Thyroid gland (tissue), 4 donors: Measurements from ENCODE around the gene SEMA4C. TPM values are rescaled to one million over a fixed set of nuclear protein-coding genes. Genes with fewer than 3 reads are reported as not detected.

Experiments
- DNase-seq, 2 donors: peaks; one replicate each; pipeline ENCODE4 v3.0.0-alpha.2; 2019
- H3K27ac ChIP-seq, 3 donors: fragments of 200-600 bp; sonication (generic); 1 replicate in 2 of 3; 2 replicates in 1 of 3; pipeline ENCODE4 v1.5.1; 2016 to 2019; ENCODE audit warnings: mild to moderate bottlenecking in 1 of 3, moderate library complexity in 1 of 3
- H3K27me3 ChIP-seq: fragments of 200-600 bp; sonication (generic); one replicate; pipeline ENCODE4 v1.5.1; 2019
- H3K36me3 ChIP-seq, 2 donors: fragments of 200-600 bp; sonication (generic); one replicate each; pipeline ENCODE4 v1.5.1; 2016 to 2019
- H3K4me1 ChIP-seq, 2 donors: fragments of 200-600 bp; sonication (generic); one replicate each; pipeline ENCODE4 v1.5.1; 2017 to 2019
- H3K4me3 ChIP-seq, 3 donors: fragments of 200-600 bp; sonication (generic); replicated peaks in 1 of 3; 1 replicate in 2 of 3; 2 replicates in 1 of 3; pipeline ENCODE4 v1.5.1; 2016; ENCODE audit warnings: mild to moderate bottlenecking in 1 of 3
- H3K9me3 ChIP-seq: fragments of 200-600 bp; sonication (generic); one replicate; pipeline ENCODE4 v1.5.1; 2017
- POLR2A ChIP-seq, 2 donors: fragments of 450-650 bp; IDR thresholded peaks; one replicate each; pipeline ENCODE4 v1.6.1; 2017; ENCODE audit warnings: antibody characterized with exemption in 2 of 2, mild to moderate bottlenecking in 2 of 2, moderate library complexity in 1 of 2
- WGBS, 2 donors: methylation state at CpG; one replicate each; pipeline ENCODE4 v1.1.5; 2017; 5-methylcytosine and 5-hydroxymethylcytosine counted together
- intact Hi-C: fragments of 100-400 bp; cut with DNase I; formaldehyde crosslinking; loops from one replicate; pipeline ENCODE4 v1.15.1; 2023
- total RNA-seq, 4 donors: library from RNA; depleted of rRNA; stranded (reverse); fragments of >200 nt; gene quantifications; one replicate each; pipeline ENCODE4 v1.2.3, GENCODE V29; 2016
- TF ChIP-seq, protein P1 (sequence below), 6 experiments: fragments of 200-600 bp in 3 of 6; fragments of 450-650 bp in 3 of 6; sonication (generic) in 3 of 6; IDR thresholded peaks; one replicate each; pipeline ENCODE4 v1.5.1; 2016 to 2019; ENCODE audit warnings: antibody characterized with exemption in 6 of 6, mild to moderate bottlenecking in 2 of 6, inconsistent platforms in 1 of 6, moderate library complexity in 1 of 6

SEMA4C gene
- total RNA-seq, 4 donors from 2014 or later: 14.5 to 21.7 (median 19.3) TPM

DNA sequence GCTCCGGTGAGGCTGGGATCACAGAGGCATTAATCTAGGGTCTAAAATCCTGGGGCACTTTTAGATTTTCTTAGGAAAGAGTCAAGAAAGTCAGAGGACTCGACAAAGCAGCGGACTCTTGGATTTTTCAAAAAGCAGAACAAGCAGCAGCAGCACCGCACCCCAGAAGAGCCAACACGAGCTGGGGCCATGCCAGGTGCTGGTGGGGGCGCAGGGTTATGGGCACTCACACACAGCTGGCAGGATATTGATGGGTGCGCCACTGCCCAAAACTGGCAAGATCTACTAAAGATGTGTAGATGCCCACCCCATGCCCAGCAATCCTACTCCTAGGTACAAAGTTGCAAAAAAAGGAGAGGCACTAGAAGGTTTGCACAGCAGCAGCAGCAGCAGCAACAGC, 33.9 kb upstream of the SEMA4C start:
- Histone ChIP-seq H3K4me3 (no peak overlapping the region), H3K27ac (no peak overlapping the region), H3K36me3 (no peaks in the 10 kb centered on the region), H3K27me3 (no peaks in the 10 kb centered on the region), H3K4me1 (peaks cover 17 to 29% of the 10 kb centered on the region in 2 donors), H3K9me3 (no peaks in the 10 kb centered on the region)
- intact Hi-C loops: no loop called here
- DNase-seq: no peak
- TF ChIP-seq, protein P1, sequence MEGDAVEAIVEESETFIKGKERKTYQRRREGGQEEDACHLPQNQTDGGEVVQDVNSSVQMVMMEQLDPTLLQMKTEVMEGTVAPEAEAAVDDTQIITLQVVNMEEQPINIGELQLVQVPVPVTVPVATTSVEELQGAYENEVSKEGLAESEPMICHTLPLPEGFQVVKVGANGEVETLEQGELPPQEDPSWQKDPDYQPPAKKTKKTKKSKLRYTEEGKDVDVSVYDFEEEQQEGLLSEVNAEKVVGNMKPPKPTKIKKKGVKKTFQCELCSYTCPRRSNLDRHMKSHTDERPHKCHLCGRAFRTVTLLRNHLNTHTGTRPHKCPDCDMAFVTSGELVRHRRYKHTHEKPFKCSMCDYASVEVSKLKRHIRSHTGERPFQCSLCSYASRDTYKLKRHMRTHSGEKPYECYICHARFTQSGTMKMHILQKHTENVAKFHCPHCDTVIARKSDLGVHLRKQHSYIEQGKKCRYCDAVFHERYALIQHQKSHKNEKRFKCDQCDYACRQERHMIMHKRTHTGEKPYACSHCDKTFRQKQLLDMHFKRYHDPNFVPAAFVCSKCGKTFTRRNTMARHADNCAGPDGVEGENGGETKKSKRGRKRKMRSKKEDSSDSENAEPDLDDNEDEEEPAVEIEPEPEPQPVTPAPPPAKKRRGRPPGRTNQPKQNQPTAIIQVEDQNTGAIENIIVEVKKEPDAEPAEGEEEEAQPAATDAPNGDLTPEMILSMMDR (IDR thresholded peaks at IDR 0.05): no peak
- TF ChIP-seq POLR2A (IDR thresholded peaks at IDR 0.05): no peak
- 77 to 80% methylated on average over 6 to 7 of the region's 7 CpGs for WGBS, 2 donors

DNA sequence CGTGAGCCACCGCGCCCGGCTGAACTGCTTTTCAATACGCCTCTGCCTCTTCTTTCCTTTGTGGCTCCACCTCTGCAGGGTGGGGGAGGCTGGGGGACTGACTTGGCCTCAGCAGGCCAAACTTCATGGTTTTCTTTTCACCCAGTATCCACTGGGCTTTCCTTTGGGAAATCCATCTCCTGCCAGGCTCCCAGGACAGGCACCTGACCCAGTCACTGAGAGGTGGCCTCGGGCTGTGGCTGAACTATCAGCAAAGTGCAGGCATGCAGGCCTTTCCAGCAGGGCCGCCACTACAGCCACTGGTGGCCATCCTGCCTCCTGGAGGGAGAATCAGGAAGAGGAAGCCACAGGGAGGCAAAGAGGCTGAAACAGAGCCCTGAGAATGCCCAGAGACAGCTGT, 33.4 kb upstream of the SEMA4C start:
- H3K27ac ChIP-seq: no peak overlapping the region
- no peak for DNase-seq
- no peaks in the 10 kb centered on the region for H3K9me3 ChIP-seq
- WGBS, 2 donors: 84 to 92% methylated on average over 6 to 7 of the region's 7 CpGs
- intact Hi-C loops: no loop called here
- peaks cover 17 to 32% of the 10 kb centered on the region in 2 donors for H3K4me1 ChIP-seq
- no peak overlapping the region for H3K4me3 ChIP-seq
- TF ChIP-seq POLR2A (IDR thresholded peaks at IDR 0.05): no peak
- TF ChIP-seq, protein P1 (IDR thresholded peaks at IDR 0.05): no peak
- H3K36me3 ChIP-seq: no peaks in the 10 kb centered on the region
- H3K27me3 ChIP-seq: no peaks in the 10 kb centered on the region

DNA sequence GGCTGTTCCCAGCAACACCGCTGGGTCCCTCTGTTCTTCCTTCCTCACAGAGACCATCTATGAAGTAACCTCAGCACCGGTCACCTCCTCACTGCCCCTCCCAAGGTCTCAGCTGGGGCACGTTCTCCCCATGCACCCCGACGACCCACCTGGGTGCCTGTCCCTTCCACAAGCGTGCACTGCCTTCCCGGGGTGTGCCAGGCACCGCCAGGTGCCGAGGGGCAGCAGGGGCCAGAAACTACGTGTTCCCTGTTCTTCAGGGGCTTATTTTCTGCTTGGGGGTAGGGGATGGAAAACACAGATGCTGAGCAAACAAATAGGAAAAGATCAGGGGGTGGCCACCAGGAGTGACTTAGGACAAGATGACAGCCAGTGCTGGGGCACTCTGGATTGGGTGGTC, 30.4 kb upstream of the SEMA4C start:
- TF ChIP-seq POLR2A (IDR thresholded peaks at IDR 0.05): no peak
- TF ChIP-seq, protein P1 (IDR thresholded peaks at IDR 0.05): no peak
- no peaks in the 10 kb centered on the region for H3K36me3 ChIP-seq
- H3K27me3 ChIP-seq: no peaks in the 10 kb centered on the region
- peaks cover 10 to 31% of the 10 kb centered on the region in 2 donors for H3K4me1 ChIP-seq
- no peak overlapping the region for H3K27ac ChIP-seq
- 89 to 94% methylated on average over 10 of the region's 10 CpGs for WGBS, 2 donors
- H3K9me3 ChIP-seq: no peaks in the 10 kb centered on the region
- H3K4me3 ChIP-seq: no peak overlapping the region
- no peak for DNase-seq
- intact Hi-C loops: no loop called here

DNA sequence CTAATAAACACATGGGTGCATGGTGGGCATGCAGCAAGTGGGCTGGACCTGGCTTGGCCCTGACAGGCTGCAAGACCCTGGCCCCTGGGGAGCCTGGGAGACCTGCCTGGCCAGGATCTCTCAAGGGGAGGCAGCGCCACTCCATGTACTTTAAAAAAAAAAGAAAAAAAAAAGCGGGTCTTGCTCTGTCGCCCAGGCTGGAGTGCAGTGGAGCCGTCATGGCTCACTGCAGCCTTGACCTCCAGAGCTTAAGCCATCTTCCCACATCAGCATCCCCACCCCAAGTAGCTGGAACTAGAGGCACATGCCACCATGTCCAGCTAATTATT, 29.5 kb upstream of the SEMA4C start:
- no peaks in the 10 kb centered on the region for H3K9me3 ChIP-seq
- H3K27ac ChIP-seq: peak overlapping the region in 1 of 3 donors; percentile 18
- H3K27me3 ChIP-seq: no peaks in the 10 kb centered on the region
- 41 to 65% methylated on average over 4 of the region's 4 CpGs for WGBS, 2 donors
- H3K4me1 ChIP-seq: peaks cover 10 to 32% of the 10 kb centered on the region in 2 donors
- peak; percentile 61 to 67 for DNase-seq
- intact Hi-C loops: no loop called here
- no peak overlapping the region for H3K4me3 ChIP-seq
- TF ChIP-seq, protein P1 (IDR thresholded peaks at IDR 0.05): no peak
- TF ChIP-seq POLR2A (IDR thresholded peaks at IDR 0.05): no peak
- H3K36me3 ChIP-seq: no peaks in the 10 kb centered on the region

DNA sequence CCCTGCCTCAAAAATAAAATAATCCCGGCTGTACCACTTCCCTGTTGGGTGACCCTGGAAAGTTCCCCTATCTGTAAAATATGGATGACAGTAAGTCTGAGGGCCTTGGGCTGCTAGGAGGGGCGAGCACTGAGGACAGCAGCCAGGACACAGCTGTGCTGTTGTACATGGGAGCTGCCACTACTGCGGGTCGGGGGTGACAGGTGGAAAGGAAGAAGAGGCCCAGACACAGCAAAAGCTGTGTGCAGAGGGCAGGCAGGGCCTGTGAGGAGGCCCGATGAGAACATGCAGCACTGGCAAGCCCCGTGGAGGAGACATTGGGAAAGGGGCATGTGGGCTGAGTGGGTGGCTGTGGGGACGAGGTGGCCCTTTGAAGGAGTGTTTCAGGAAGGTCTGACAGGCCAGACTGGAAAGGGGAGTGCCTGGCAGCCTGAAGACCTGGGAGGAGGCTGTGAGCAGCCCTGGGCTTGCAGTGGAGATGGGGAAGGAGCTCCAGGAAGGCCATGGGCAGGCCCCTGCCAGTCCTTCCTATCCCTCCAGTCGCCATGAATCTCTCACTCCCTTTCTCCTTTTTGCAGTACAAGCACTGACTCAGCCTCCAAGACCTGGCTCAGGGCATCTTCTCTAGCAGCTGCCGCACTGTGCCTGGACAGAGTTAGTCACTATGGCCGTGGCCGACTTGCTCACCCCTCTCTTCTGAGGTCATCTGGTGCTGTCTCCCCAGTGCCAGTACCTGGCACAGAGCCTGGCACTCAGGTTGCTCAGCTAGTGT, 28.9 kb upstream of the SEMA4C start:
- WGBS, 2 donors: 74 to 77% methylated on average over 11 of the region's 11 CpGs
- peak overlapping the region in 1 of 3 donors; percentile 18 for H3K27ac ChIP-seq
- no peaks in the 10 kb centered on the region for H3K27me3 ChIP-seq
- H3K4me3 ChIP-seq: no peak overlapping the region
- H3K9me3 ChIP-seq: no peaks in the 10 kb centered on the region
- H3K36me3 ChIP-seq: no peaks in the 10 kb centered on the region
- no peak for DNase-seq
- intact Hi-C loops: no loop called here
- H3K4me1 ChIP-seq: peaks cover 10 to 32% of the 10 kb centered on the region in 2 donors
- TF ChIP-seq POLR2A (IDR thresholded peaks at IDR 0.05): no peak
- TF ChIP-seq, protein P1 (IDR thresholded peaks at IDR 0.05): no peak
